ENCODE measurements around the gene EEF1G. TPM values are rescaled to one million over a fixed set of nuclear protein-coding genes. Genes with fewer than 3 reads are reported as not detected.

The EEF1G gene
- 1,004 and 1,049 TPM in 2 replicates for total RNA-seq

- Histone ChIP-seq H3K36me3 (ENCODE audit: insufficient read depth, low read length) (peaks cover 51% of the 10 kb centered on the region), H3K4me3 (ENCODE audit: insufficient read depth, low read length) (peak within 1 kb of the TSS; percentile 93), H3K4me1 (ENCODE audit: insufficient read depth, low read length) (peaks cover 30% of the 10 kb centered on the region), H3K27me3 (ENCODE audit: insufficient read depth, low read length) (no peaks in the 10 kb centered on the region), H2AFZ (ENCODE audit: low read length) (peak within 1 kb of the TSS; percentile 82), H4K20me1 (ENCODE audit: insufficient read depth, low read length) (peaks cover 30% of the 10 kb centered on the region), H3K27ac (ENCODE audit: low read depth, low read length) (peak within 1 kb of the TSS; percentile 88), H3K9me3 (ENCODE audit: low read depth, low read length) (no peaks in the 10 kb centered on the region), H3K4me2 (ENCODE audit: insufficient read depth, low read length) (peak within 1 kb of the TSS; percentile 90), H3K79me2 (ENCODE audit: insufficient read depth, low read length) (peaks cover 71% of the 10 kb centered on the region)
- no peak for TF ChIP-seq CTCF (IDR thresholded peaks at IDR 0.05; ENCODE audit: extremely low read depth, low read depth, low read length)
- peak; percentile 98 for DNase-seq (ENCODE audit: insufficient read length, low spot score, missing footprints)
These were observed at the start of gene EEF1G for GRCh38 chr11:62573592-62574362. Gene EEF1G, minus strand, starts transcription at chr11:62573891. Its CDS starts 49 bp downstream, at chr11:62573842.

GRCh38 chr11:62622476-62623089 is 48.9 kb upstream of the EEF1G start:
- H3K4me2 ChIP-seq (ENCODE audit: insufficient read depth, low read length): peak overlapping the region; percentile 92
- peak overlapping the region; percentile 86 for H2AFZ ChIP-seq (ENCODE audit: low read length)
- no peaks in the 10 kb centered on the region for H4K20me1 ChIP-seq (ENCODE audit: insufficient read depth, low read length)
- no peak for TF ChIP-seq CTCF (IDR thresholded peaks at IDR 0.05; ENCODE audit: extremely low read depth, low read depth, low read length)
- H3K9me3 ChIP-seq (ENCODE audit: low read depth, low read length): no peaks in the 10 kb centered on the region
- peaks cover 32% of the 10 kb centered on the region for H3K36me3 ChIP-seq (ENCODE audit: insufficient read depth, low read length)
- H3K4me3 ChIP-seq (ENCODE audit: insufficient read depth, low read length): peak overlapping the region; percentile 88
- peaks cover 15% of the 10 kb centered on the region for H3K79me2 ChIP-seq (ENCODE audit: insufficient read depth, low read length)
- peak overlapping the region; percentile 84 for H3K27ac ChIP-seq (ENCODE audit: low read depth, low read length)
- peak; percentile 34 for DNase-seq (ENCODE audit: insufficient read length, low spot score, missing footprints)
- H3K4me1 ChIP-seq (ENCODE audit: insufficient read depth, low read length): peaks cover 14% of the 10 kb centered on the region
- no peaks in the 10 kb centered on the region for H3K27me3 ChIP-seq (ENCODE audit: insufficient read depth, low read length)

- Histone ChIP-seq H3K27me3 (ENCODE audit: insufficient read depth, low read length) (no peaks in the 10 kb centered on the region), H3K4me3 (ENCODE audit: insufficient read depth, low read length) (peak within 1 kb of the TSS; percentile 88), H4K20me1 (ENCODE audit: insufficient read depth, low read length) (no peaks in the 10 kb centered on the region), H2AFZ (ENCODE audit: low read length) (peak within 1 kb of the TSS; percentile 86), H3K4me1 (ENCODE audit: insufficient read depth, low read length) (peaks cover 14% of the 10 kb centered on the region), H3K79me2 (ENCODE audit: insufficient read depth, low read length) (peaks cover 15% of the 10 kb centered on the region), H3K36me3 (ENCODE audit: insufficient read depth, low read length) (peaks cover 31% of the 10 kb centered on the region), H3K9me3 (ENCODE audit: low read depth, low read length) (no peaks in the 10 kb centered on the region), H3K27ac (ENCODE audit: low read depth, low read length) (peak within 1 kb of the TSS; percentile 84), H3K4me2 (ENCODE audit: insufficient read depth, low read length) (peak within 1 kb of the TSS; percentile 92)
- DNase-seq (ENCODE audit: insufficient read length, low spot score, missing footprints): peak; percentile 100
- TF ChIP-seq CTCF (IDR thresholded peaks at IDR 0.05; ENCODE audit: extremely low read depth, low read depth, low read length): no peak
These were observed 48.1 kb upstream of the EEF1G start, which contains the start of gene B3GAT3 for GRCh38 chr11:62621567-62622470. Gene B3GAT3, minus strand, starts transcription at chr11:62621986. Its CDS starts 39 bp downstream, at chr11:62621947.
